ENCODE measurements around the gene SPECC1.
A peak's percentile ranks its signal among the peaks of the same experiment; 100 is the strongest.

DNA sequence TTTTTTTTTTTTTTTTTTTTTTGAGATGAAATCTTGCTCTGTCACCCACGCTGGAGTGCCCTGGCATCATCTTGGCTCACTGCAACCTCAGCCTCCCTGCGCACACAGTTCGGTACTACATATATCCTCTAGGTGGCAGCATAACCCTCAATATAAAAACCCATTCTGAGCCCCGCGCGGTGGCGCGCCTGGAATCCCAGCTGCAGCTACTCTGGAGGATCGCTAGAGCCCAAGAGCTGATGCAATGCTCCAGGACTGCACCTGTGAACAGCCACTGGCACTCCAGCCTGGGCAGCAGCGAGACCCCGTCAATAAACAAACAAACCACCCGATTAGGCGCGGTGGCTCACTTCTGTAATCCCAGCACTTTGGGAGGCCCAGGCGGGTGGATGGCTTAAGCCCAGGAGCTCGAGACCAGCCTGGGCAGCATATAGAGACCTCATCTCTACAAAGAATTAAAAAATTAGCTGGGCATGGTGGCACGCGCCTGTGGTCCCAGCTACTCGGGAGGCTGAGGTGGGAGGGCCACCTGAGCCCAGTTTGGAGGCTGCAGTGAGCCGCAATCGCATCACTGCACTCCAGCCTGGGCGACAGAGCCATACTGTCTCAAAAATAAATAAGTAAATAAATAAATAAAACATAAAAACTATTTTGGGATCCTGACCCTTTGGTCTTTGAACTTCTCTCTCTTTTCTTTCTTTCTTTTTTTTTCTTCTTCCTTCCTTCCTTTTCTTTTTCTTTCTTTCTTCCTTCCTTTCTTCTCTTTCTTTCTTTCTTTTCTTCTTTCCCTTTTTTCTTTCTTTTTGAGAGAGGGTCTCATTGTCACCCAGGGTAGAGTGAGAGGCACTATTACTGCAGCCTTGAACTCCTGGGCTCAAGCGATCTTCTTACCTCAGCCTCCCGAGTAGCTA, 16.1 kb upstream of the SPECC1 start:
- TF ChIP-seq, protein P1, sequence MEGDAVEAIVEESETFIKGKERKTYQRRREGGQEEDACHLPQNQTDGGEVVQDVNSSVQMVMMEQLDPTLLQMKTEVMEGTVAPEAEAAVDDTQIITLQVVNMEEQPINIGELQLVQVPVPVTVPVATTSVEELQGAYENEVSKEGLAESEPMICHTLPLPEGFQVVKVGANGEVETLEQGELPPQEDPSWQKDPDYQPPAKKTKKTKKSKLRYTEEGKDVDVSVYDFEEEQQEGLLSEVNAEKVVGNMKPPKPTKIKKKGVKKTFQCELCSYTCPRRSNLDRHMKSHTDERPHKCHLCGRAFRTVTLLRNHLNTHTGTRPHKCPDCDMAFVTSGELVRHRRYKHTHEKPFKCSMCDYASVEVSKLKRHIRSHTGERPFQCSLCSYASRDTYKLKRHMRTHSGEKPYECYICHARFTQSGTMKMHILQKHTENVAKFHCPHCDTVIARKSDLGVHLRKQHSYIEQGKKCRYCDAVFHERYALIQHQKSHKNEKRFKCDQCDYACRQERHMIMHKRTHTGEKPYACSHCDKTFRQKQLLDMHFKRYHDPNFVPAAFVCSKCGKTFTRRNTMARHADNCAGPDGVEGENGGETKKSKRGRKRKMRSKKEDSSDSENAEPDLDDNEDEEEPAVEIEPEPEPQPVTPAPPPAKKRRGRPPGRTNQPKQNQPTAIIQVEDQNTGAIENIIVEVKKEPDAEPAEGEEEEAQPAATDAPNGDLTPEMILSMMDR (IDR thresholded peaks at IDR 0.05): peak; percentile 36 to 86 (median 76)
- no peak for TF ChIP-seq POLR2A (IDR thresholded peaks at IDR 0.05)
